MM.1S (cell line): ENCODE results near the gene KANK2.

ENCODE experiments used
- DNase-seq: peaks from one replicate; pipeline ENCODE4 v3.0.0-alpha.2; 2015
- H2AFZ ChIP-seq: fragments of 300-600 bp; sonication (generic); 2 replicates; pipeline ENCODE4 v1.6.0; 2016; ENCODE audit warnings: antibody characterized with exemption, low read length
- H3F3A ChIP-seq: fragments of 300-600 bp; sonication (generic); 2 replicates; pipeline ENCODE4 v1.6.1; 2016; ENCODE audit warnings: mild to moderate bottlenecking, antibody characterized with exemption, low read length, moderate library complexity, mixed read lengths; ENCODE audit not compliant: insufficient read depth
- H3K27ac ChIP-seq: fragments of 300-600 bp; sonication (generic); 2 replicates; pipeline ENCODE4 v1.5.1; 2016; ENCODE audit warnings: mild to moderate bottlenecking, low read length
- H3K27me3 ChIP-seq: fragments of 300-600 bp; sonication (generic); replicated peaks from 2 replicates; pipeline ENCODE4 v1.6.0; 2016; ENCODE audit warnings: low read length; ENCODE audit not compliant: insufficient read depth
- H3K36me3 ChIP-seq: fragments of 300-600 bp; sonication (generic); replicated peaks from 2 replicates; pipeline ENCODE4 v1.6.1; 2016; ENCODE audit warnings: mild to moderate bottlenecking, low read length, mixed read lengths; ENCODE audit not compliant: insufficient read depth
- H3K4me1 ChIP-seq: fragments of 300-600 bp; sonication (generic); 2 replicates; pipeline ENCODE4 v1.6.1; 2016; ENCODE audit warnings: low read length, mixed read lengths
- H3K4me2 ChIP-seq: fragments of 300-600 bp; sonication (generic); 2 replicates; pipeline ENCODE4 v1.6.0; 2016; ENCODE audit warnings: low read depth, low read length
- H3K4me3 ChIP-seq: fragments of 300-600 bp; sonication (generic); 2 replicates; pipeline ENCODE4 v1.5.1; 2016; ENCODE audit warnings: low read length, mixed read lengths
- H3K79me2 ChIP-seq: fragments of 300-600 bp; sonication (generic); 2 replicates; pipeline ENCODE4 v1.6.1; 2016; ENCODE audit warnings: mixed run types, low read length, mixed read lengths
- H3K9ac ChIP-seq: fragments of 300-600 bp; sonication (generic); 2 replicates; pipeline ENCODE4 v1.6.1; 2016; ENCODE audit warnings: low read length, mixed read lengths
- H3K9me2 ChIP-seq: fragments of 300-600 bp; sonication (generic); replicated peaks from 2 replicates; pipeline ENCODE4 v1.6.1; 2016; ENCODE audit warnings: mild to moderate bottlenecking, low read length, mixed read lengths; ENCODE audit not compliant: insufficient read depth
- H3K9me3 ChIP-seq: fragments of 300-600 bp; sonication (generic); replicated peaks from 2 replicates; pipeline ENCODE4 v1.6.1; 2016; ENCODE audit warnings: mild to moderate bottlenecking, low read length, mixed read lengths; ENCODE audit not compliant: insufficient read depth
- H4K20me1 ChIP-seq: fragments of 300-600 bp; sonication (generic); 2 replicates; pipeline ENCODE4 v1.6.1; 2016; ENCODE audit warnings: mild to moderate bottlenecking, low read length, moderate library complexity, mixed read lengths; ENCODE audit not compliant: insufficient read depth
- EZH2 ChIP-seq: fragments of 300-600 bp; sonication (generic); optimal IDR thresholded peaks from 2 replicates; pipeline ENCODE3; 2017; ENCODE audit warnings: low read depth, mild to moderate bottlenecking, antibody characterized with exemption, low read length, mixed read lengths
- EZH2phosphoT487 ChIP-seq: fragments of 300-600 bp; sonication (generic); IDR thresholded peaks from 2 replicates; pipeline ENCODE4 v1.6.1; 2018; ENCODE audit warnings: antibody characterized with exemption, low read length
- TF ChIP-seq, protein P1 (sequence below): fragments of 300-600 bp; sonication (generic); IDR thresholded peaks from 2 replicates; pipeline ENCODE4 v1.5.1; 2016; ENCODE audit warnings: antibody characterized with exemption, low read length, mixed read lengths

KANK2 gene

DNA sequence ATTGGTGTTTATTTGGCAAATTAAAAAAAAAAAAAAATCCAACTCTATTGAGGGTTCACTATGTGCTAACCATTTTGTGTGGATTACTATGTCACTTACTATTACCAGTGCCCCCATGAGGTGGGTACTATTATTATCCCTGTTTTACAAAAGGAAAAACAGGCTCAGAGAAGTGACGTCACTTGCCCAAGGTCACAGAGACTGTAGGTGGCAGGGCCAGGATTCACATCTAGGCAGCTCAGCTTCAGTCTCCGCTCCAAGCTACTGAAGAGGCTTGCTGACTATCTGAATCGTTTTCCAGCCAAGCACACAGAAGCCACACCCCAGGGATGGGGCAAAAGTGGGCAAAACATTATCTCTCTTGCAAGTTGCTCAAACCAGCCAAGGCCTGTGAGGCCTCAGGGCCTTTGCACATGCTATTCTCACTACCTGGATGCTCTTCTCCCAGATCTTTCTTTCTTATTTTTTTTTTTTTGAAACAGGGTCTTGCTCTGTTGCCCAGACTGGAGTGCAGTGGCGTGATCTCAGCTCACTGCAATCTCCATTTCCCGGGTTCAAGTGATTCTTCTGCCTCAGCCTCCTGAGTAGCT is 37.2 kb upstream of the KANK2 start:
- Histone ChIP-seq H3K4me3 (no peak overlapping the region), H3K27ac (no peak overlapping the region), H3K9me3 (no peaks in the 10 kb centered on the region), H3K9me2 (no peaks in the 10 kb centered on the region), H3K79me2 (no peaks in the 10 kb centered on the region), H3K9ac (no peak overlapping the region), H3K4me1 (no peaks in the 10 kb centered on the region), H3F3A (no peaks in the 10 kb centered on the region), H3K36me3 (no peaks in the 10 kb centered on the region), H4K20me1 (no peaks in the 10 kb centered on the region), H3K27me3 (peaks cover 41% of the 10 kb centered on the region), H3K4me2 (no peak overlapping the region), H2AFZ (no peak overlapping the region)
- DNase-seq = no peak
- TF ChIP-seq EZH2phosphoT487 (no peak), EZH2 (no peak)
- TF ChIP-seq, protein P1, sequence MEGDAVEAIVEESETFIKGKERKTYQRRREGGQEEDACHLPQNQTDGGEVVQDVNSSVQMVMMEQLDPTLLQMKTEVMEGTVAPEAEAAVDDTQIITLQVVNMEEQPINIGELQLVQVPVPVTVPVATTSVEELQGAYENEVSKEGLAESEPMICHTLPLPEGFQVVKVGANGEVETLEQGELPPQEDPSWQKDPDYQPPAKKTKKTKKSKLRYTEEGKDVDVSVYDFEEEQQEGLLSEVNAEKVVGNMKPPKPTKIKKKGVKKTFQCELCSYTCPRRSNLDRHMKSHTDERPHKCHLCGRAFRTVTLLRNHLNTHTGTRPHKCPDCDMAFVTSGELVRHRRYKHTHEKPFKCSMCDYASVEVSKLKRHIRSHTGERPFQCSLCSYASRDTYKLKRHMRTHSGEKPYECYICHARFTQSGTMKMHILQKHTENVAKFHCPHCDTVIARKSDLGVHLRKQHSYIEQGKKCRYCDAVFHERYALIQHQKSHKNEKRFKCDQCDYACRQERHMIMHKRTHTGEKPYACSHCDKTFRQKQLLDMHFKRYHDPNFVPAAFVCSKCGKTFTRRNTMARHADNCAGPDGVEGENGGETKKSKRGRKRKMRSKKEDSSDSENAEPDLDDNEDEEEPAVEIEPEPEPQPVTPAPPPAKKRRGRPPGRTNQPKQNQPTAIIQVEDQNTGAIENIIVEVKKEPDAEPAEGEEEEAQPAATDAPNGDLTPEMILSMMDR = no peak

DNA sequence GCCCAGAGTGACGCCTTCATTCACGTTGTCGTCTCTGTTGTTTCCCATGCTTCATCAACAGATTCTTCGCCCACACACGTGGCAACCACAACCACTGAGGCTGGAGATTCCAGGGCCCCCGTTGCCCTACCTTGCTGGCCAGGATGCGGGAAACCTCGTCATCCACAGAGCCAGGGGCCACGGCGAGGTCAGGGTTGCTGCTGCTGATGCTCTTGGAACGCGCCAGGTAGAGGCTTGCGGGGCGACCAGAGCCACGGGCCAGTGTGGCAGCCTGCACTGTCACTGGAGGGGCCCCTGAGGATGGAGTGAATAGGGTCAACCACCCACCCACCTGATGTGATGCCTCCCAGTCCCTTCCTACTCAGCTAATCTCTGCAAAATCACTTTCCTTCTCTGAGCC is 35.7 kb upstream of the KANK2 start:
- Histone ChIP-seq H3K27ac (no peak overlapping the region), H4K20me1 (no peaks in the 10 kb centered on the region), H3K9me3 (no peaks in the 10 kb centered on the region), H3K9ac (no peak overlapping the region), H3K27me3 (peaks cover 26% of the 10 kb centered on the region), H3F3A (no peaks in the 10 kb centered on the region), H3K4me2 (no peak overlapping the region), H2AFZ (no peak overlapping the region), H3K79me2 (no peaks in the 10 kb centered on the region), H3K9me2 (no peaks in the 10 kb centered on the region), H3K4me1 (no peaks in the 10 kb centered on the region), H3K4me3 (no peak overlapping the region), H3K36me3 (no peaks in the 10 kb centered on the region)
- TF ChIP-seq EZH2phosphoT487 = no peak
- no peak for TF ChIP-seq EZH2
- TF ChIP-seq, protein P1 = no peak
- no peak for DNase-seq

DNA sequence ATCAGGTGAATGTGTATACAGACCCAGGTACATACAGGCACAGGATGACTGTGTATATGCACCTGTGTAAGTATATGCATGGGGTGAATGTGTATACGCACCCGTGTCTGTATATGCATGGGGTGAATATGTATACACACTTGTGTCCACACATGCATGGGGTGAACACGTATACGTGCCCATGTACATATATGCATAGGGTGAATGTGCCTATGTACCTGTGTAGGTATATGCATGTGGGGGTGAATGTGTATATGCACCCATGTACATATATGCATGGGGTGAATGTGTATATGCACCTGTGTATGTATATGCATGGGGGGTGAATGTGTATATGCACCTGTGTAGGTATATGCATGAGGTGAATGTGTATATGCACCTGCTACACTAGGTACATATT is 35.2 kb upstream of the KANK2 start:
- Histone ChIP-seq H3K79me2 (no peaks in the 10 kb centered on the region), H3K9me3 (no peaks in the 10 kb centered on the region), H3K27ac (no peak overlapping the region), H2AFZ (no peak overlapping the region), H4K20me1 (no peaks in the 10 kb centered on the region), H3F3A (no peaks in the 10 kb centered on the region), H3K4me3 (no peak overlapping the region), H3K9me2 (no peaks in the 10 kb centered on the region), H3K4me2 (no peak overlapping the region), H3K4me1 (no peaks in the 10 kb centered on the region), H3K36me3 (no peaks in the 10 kb centered on the region), H3K9ac (no peak overlapping the region), H3K27me3 (peaks cover 23% of the 10 kb centered on the region)
- no peak for DNase-seq
- TF ChIP-seq EZH2 (no peak), EZH2phosphoT487 (no peak)
- TF ChIP-seq, protein P1 = no peak
